ENCODE data around the gene MAP6D1.

MAP6D1 gene

GRCh38 chr3:183825456-183826161, at the start of gene MAP6D1 (continued):
- TF ChIP-seq ZFP69B (tag by site-specific recombination; IDR thresholded peaks at IDR 0.05) (no peak), HIC1 (tag by site-specific recombination; IDR thresholded peaks at IDR 0.05) (peak; percentile 61; the same call in 1 of the 2 replicates), ZBTB49 (tag by site-specific recombination; IDR thresholded peaks at IDR 0.05; ENCODE audit: low read depth) (no peak), GLIS1 (tag by site-specific recombination; IDR thresholded peaks at IDR 0.05) (peak; percentile 20; the same call in 1 of the 2 replicates), ZNF391 (tag by site-specific recombination; IDR thresholded peaks at IDR 0.05; ENCODE audit: borderline replicate concordance, low read depth) (no peak), ZBTB21 (tag by site-specific recombination; IDR thresholded peaks at IDR 0.05) (no peak), ZBTB20 (tag by site-specific recombination; IDR thresholded peaks at IDR 0.05) (peak; percentile 63), PRDM10 (tag by site-specific recombination; IDR thresholded peaks at IDR 0.05) (peak; percentile 60), ZNF280D (tag by site-specific recombination; IDR thresholded peaks at IDR 0.05) (no peak), CTCF (tag by site-specific recombination; IDR thresholded peaks at IDR 0.05) (peak; percentile 79), HOXD13 (CRISPR knock-in tag; IDR thresholded peaks at IDR 0.05; ENCODE audit: borderline replicate concordance) (no peak), ZBTB8A (tag by site-specific recombination; IDR thresholded peaks at IDR 0.05) (peak; percentile 69), SP3 (tag by site-specific recombination; IDR thresholded peaks at IDR 0.05) (no peak), BCL11B (tag by site-specific recombination; IDR thresholded peaks at IDR 0.05; ENCODE audit: low read depth) (no peak), ZFP41 (tag by site-specific recombination; IDR thresholded peaks at IDR 0.05; ENCODE audit: borderline replicate concordance) (no peak), SCRT1 (tag by site-specific recombination; IDR thresholded peaks at IDR 0.05; ENCODE audit: borderline replicate concordance) (no peak), ZNF423 (tag by site-specific recombination; IDR thresholded peaks at IDR 0.05) (no peak), GFI1B (tag by site-specific recombination; IDR thresholded peaks at IDR 0.05) (no peak), ZNF624 (tag by site-specific recombination; IDR thresholded peaks at IDR 0.05) (no peak), REST (tag by site-specific recombination; IDR thresholded peaks at IDR 0.05) (no peak), GLI4 (tag by site-specific recombination; IDR thresholded peaks at IDR 0.05) (no peak), FEZF1 (tag by site-specific recombination; IDR thresholded peaks at IDR 0.05) (no peak), ZFP37 (tag by site-specific recombination; IDR thresholded peaks at IDR 0.05) (0 out of 2 replicates have a peak, but pooled peaks have one; percentile 39)

Measured in HEK293 (cell line).